Stomach (tissue), 4 donors: Measurements from ENCODE around the gene CD28.
A peak's percentile ranks its signal among the peaks of the same experiment; 100 is the strongest.

ENCODE experiments used
- POLR2AphosphoS5 ChIP-seq, 3 donors: sonication (generic); formaldehyde crosslinking; IDR thresholded peaks; one replicate each; pipeline ENCODE4 v1.6.1; 2016; ENCODE audit warnings: antibody characterized with exemption in 3 of 3
- TF ChIP-seq, protein P1 (sequence below), 7 experiments: fragments of 450-650 bp in 4 of 7; fragments of 200-600 bp in 3 of 7; sonication (generic) in 3 of 7; IDR thresholded peaks; one replicate each; pipeline ENCODE4 v1.5.1; 2016 to 2019; ENCODE audit warnings: antibody characterized with exemption in 7 of 7, control low read depth in 2 of 7, mild to moderate bottlenecking in 1 of 7

DNA sequence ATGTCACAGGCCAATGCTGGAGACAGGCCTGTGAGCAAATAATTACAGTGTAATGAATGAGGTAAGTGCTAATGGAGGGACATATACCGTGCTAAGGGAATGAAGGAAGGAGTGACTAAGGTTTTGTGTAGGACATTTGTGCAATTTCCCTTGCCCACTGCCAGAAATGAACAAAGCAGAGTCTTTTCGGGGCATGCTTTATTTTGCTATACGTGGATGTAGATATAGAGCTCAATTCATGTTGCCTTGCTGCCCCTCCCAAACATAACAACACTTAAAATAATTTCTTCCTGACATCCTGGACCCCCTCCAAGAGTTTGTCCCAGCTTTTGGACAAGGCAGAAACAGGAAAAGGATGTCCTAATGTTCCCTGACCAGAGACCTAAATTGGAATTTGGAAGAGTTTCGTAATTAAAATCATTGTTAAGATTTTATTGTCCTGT, 23.7 kb upstream of the CD28 start:
- TF ChIP-seq, protein P1, sequence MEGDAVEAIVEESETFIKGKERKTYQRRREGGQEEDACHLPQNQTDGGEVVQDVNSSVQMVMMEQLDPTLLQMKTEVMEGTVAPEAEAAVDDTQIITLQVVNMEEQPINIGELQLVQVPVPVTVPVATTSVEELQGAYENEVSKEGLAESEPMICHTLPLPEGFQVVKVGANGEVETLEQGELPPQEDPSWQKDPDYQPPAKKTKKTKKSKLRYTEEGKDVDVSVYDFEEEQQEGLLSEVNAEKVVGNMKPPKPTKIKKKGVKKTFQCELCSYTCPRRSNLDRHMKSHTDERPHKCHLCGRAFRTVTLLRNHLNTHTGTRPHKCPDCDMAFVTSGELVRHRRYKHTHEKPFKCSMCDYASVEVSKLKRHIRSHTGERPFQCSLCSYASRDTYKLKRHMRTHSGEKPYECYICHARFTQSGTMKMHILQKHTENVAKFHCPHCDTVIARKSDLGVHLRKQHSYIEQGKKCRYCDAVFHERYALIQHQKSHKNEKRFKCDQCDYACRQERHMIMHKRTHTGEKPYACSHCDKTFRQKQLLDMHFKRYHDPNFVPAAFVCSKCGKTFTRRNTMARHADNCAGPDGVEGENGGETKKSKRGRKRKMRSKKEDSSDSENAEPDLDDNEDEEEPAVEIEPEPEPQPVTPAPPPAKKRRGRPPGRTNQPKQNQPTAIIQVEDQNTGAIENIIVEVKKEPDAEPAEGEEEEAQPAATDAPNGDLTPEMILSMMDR (IDR thresholded peaks at IDR 0.05) = no peak
- TF ChIP-seq POLR2AphosphoS5 (IDR thresholded peaks at IDR 0.05) = peak in 1 of 3 donors; percentile 7
